Panc1 (cell line): ENCODE measurements around the gene NEU1. TPM values are rescaled to one million over a fixed set of nuclear protein-coding genes. Genes with fewer than 3 reads are reported as not detected.
"Not testable (repeated sequence)": the region's sequence is repeated elsewhere in the genome, so short reads cannot be mapped to it uniquely, and the experiment has no call there.

ENCODE experiments used
- ATAC-seq: fragments of 200-7000 bp; cut with Tn5 transposase; 2 replicates; pipeline ENCODE4 v1.9.1; 2020; ENCODE audit warnings: mild to moderate bottlenecking, moderate library complexity
- BruUV-seq: library from RNA; stranded (reverse); fragments of 400-500 nt; replicated peaks from 2 replicates; lab custom pipeline; 2021; lab: Mats Ljungman, UMichigan
- CTCF ChIA-PET: fragments of 300-600 bp; sonication (Branson Sonifier 250); formaldehyde crosslinking; loops from one replicate; lab custom pipeline; 2022; ENCODE audit warnings: antibody characterized with exemption; lab: Charles Lee
- POLR2A ChIA-PET: fragments of 300-600 bp; sonication (Branson Sonifier 250); formaldehyde crosslinking; loops from one replicate; lab custom pipeline; 2022; ENCODE audit warnings: antibody characterized with exemption; lab: Charles Lee
- DNase-seq: peaks from one replicate; pipeline ENCODE4 v3.0.0-alpha.2; 2010; ENCODE audit warnings: low read depth, low spot score
- H3K27ac ChIP-seq: 2 replicates; pipeline ENCODE4 v1.5.1; 2011; ENCODE audit warnings: mild to moderate bottlenecking, low read length, inconsistent platforms
- H3K27me3 ChIP-seq: fragments of 200-500 bp; sonication (Bioruptor generic); 2 replicates; pipeline ENCODE4 v1.6.0; 2014; ENCODE audit warnings: low read length, inconsistent platforms; ENCODE audit not compliant: control insufficient read depth, insufficient read depth
- H3K36me3 ChIP-seq: fragments of 200-500 bp; sonication (Bioruptor generic); 2 replicates; pipeline ENCODE4 v1.5.1; 2014; ENCODE audit warnings: inconsistent platforms, mild to moderate bottlenecking, low read length, moderate library complexity; ENCODE audit not compliant: control insufficient read depth, insufficient read depth
- H3K4me1 ChIP-seq: 2 replicates; pipeline ENCODE4 v1.5.1; 2011; ENCODE audit warnings: inconsistent platforms, mild to moderate bottlenecking, low read length, moderate library complexity; ENCODE audit not compliant: control insufficient read depth, insufficient read depth
- H3K4me3 ChIP-seq, 2 experiments: 2 replicates each; pipeline ENCODE4 v1.5.1; 2011 to 2012; ENCODE audit warnings: low read depth in 2 of 2, low read length in 2 of 2, mild to moderate bottlenecking in 2 of 2, inconsistent platforms in 1 of 2, moderate library complexity in 1 of 2
- H3K9me3 ChIP-seq: fragments of 200-500 bp; sonication (Bioruptor generic); 2 replicates; pipeline ENCODE4 v1.5.1; 2014; ENCODE audit warnings: low read depth, mild to moderate bottlenecking, inconsistent platforms, low read length, moderate library complexity; ENCODE audit not compliant: control insufficient read depth, insufficient read depth
- CTCF ChIP-seq: fragments of 450-650 bp; IDR thresholded peaks from 2 replicates; pipeline ENCODE4 v1.5.1; 2017; ENCODE audit warnings: mild to moderate bottlenecking
- POLR2AphosphoS5 ChIP-seq: IDR thresholded peaks from 2 replicates; pipeline ENCODE4 v1.6.1; 2012; ENCODE audit warnings: mild to moderate bottlenecking, low read depth, low read length, moderate library complexity
- SIN3A ChIP-seq: IDR thresholded peaks from 2 replicates; pipeline ENCODE4 v1.6.1; 2012; ENCODE audit warnings: low read depth, mild to moderate bottlenecking, low read length, moderate library complexity, borderline replicate concordance; ENCODE audit not compliant: insufficient read depth
- TCF7L2 ChIP-seq: IDR thresholded peaks from 2 replicates; pipeline ENCODE4 v1.6.1; 2011; ENCODE audit warnings: mild to moderate bottlenecking, low read depth, low read length, inconsistent platforms
- in situ Hi-C: cut with HindIII; loops from 2 replicates; pipeline ENCODE4 v1.10.0; 2016; ENCODE audit warnings: low sequenced_read_pairs, low pct_unique_long_range_greater_than_20kb
- intact Hi-C: fragments of 100-400 bp; cut with micrococcal nuclease; formaldehyde crosslinking; loops from one replicate; pipeline ENCODE4 v1.10.0; 2022; ENCODE audit not compliant: unreplicated experiment
- total RNA-seq: library from RNA; stranded (reverse); gene quantifications from one replicate; pipeline ENCODE4 v1.2.1, GENCODE V29; 2021; ENCODE audit not compliant: unreplicated experiment
- TF ChIP-seq, protein P1 (sequence below), 2 experiments: IDR thresholded peaks; 2 replicates each; pipeline ENCODE4 v1.6.1; 2011 to 2012; ENCODE audit warnings: low read depth in 2 of 2, control low read depth in 1 of 2, low read length in 1 of 2, mild to moderate bottlenecking in 1 of 2, moderate library complexity in 1 of 2; ENCODE audit not compliant: insufficient read depth in 1 of 2

Gene NEU1
- total RNA-seq, 1 experiment from 2014 or later = 111 TPM

DNA sequence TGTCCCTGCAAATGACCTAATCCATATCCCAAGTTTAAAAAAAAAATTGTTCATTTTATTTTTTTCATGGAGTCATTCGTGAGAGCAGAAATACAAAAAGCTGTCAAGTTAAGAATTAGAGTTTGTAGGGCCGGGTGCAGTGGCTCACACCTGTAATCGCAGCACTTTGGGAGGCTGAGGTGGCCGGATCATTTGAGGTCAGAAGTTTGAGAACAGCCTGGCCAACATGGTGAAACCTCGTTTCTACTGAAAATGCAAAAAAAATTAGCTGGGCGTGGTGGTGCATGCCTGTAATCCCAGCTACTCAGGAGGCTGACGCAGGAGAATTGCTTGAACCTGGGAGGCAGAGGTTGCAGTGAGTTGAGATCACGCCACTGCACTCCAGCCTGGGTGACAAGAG is 44.1 kb upstream of the NEU1 start:
- in situ Hi-C loops, intact Hi-C loops, DNase-seq, H3K27me3 ChIP-seq, H3K27ac ChIP-seq, CTCF ChIA-PET, H3K36me3 ChIP-seq, BruUV-seq, H3K4me3 ChIP-seq, ATAC-seq, H3K9me3 ChIP-seq: not testable (repeated sequence)
- peaks cover 10% of the 10 kb centered on the region for H3K4me1 ChIP-seq
- POLR2A ChIA-PET = interaction anchor here (0.5 kb wide), 1 partner anchor 228 kb away, joined by 9 read pairs; no protein-coding TSS in a partner anchor

DNA sequence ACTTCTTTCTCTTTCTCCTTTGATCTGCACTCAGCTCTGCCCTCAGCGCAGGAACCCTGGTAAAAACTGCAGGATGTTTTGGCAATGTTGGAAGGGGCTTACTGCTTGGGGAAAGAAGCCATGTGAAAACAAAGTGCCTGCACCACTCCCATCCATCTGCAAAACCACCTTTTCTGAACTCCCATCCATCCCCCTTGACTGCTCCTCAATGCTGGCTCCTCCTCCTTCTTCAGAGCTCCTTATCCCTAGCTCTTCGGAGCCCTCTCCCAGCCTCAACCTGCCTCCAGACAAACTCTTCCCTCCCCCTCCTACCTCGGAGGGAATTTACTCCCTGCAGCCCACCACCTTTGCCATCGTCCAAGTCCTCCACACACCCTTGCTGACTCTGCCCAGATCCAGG is 43.5 kb upstream of the NEU1 start:
- no peaks in the 10 kb centered on the region for H3K36me3 ChIP-seq
- no peaks in the 10 kb centered on the region for H3K9me3 ChIP-seq
- in situ Hi-C loops = no loop called here
- no peak overlapping the region for H3K27ac ChIP-seq
- no peak overlapping the region for H3K4me3 ChIP-seq
- BruUV-seq = no TSS peak
- intact Hi-C loops = no loop called here
- DNase-seq = no peak
- H3K27me3 ChIP-seq = no peaks in the 10 kb centered on the region
- POLR2A ChIA-PET = interaction anchor here (0.5 kb wide), 1 partner anchor 229 kb away, joined by 9 read pairs; no protein-coding TSS in a partner anchor
- peaks cover 10% of the 10 kb centered on the region for H3K4me1 ChIP-seq
- ATAC-seq = no peak
- CTCF ChIA-PET = interaction anchor here (0.6 kb wide), 1 partner anchor 11 kb away, joined by 4 read pairs; no protein-coding TSS in a partner anchor
- TF ChIP-seq CTCF (no peak), SIN3A (no peak), POLR2AphosphoS5 (no peak), TCF7L2 (no peak)
- TF ChIP-seq, protein P1, sequence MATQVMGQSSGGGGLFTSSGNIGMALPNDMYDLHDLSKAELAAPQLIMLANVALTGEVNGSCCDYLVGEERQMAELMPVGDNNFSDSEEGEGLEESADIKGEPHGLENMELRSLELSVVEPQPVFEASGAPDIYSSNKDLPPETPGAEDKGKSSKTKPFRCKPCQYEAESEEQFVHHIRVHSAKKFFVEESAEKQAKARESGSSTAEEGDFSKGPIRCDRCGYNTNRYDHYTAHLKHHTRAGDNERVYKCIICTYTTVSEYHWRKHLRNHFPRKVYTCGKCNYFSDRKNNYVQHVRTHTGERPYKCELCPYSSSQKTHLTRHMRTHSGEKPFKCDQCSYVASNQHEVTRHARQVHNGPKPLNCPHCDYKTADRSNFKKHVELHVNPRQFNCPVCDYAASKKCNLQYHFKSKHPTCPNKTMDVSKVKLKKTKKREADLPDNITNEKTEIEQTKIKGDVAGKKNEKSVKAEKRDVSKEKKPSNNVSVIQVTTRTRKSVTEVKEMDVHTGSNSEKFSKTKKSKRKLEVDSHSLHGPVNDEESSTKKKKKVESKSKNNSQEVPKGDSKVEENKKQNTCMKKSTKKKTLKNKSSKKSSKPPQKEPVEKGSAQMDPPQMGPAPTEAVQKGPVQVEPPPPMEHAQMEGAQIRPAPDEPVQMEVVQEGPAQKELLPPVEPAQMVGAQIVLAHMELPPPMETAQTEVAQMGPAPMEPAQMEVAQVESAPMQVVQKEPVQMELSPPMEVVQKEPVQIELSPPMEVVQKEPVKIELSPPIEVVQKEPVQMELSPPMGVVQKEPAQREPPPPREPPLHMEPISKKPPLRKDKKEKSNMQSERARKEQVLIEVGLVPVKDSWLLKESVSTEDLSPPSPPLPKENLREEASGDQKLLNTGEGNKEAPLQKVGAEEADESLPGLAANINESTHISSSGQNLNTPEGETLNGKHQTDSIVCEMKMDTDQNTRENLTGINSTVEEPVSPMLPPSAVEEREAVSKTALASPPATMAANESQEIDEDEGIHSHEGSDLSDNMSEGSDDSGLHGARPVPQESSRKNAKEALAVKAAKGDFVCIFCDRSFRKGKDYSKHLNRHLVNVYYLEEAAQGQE (IDR thresholded peaks at IDR 0.05; ENCODE audit: insufficient read depth in 1 of 2, low read depth in 2 of 2, low read length in 1 of 2) = no peak

- no TSS peak for BruUV-seq
- intact Hi-C loops (no loop called here), in situ Hi-C loops (no loop called here)
- ChIA-PET POLR2A (no interaction called here), CTCF (no interaction called here)
- H3K27ac ChIP-seq = no peak overlapping the region
- no peak for ATAC-seq
- no peaks in the 10 kb centered on the region for H3K36me3 ChIP-seq
- no peak for DNase-seq
- H3K27me3 ChIP-seq = no peaks in the 10 kb centered on the region
- TF ChIP-seq TCF7L2 (no peak), SIN3A (no peak), CTCF (no peak), POLR2AphosphoS5 (no peak)
- TF ChIP-seq, protein P1 (IDR thresholded peaks at IDR 0.05; ENCODE audit: insufficient read depth in 1 of 2, low read depth in 2 of 2, low read length in 1 of 2) = no peak
- H3K4me1 ChIP-seq = peaks cover 13% of the 10 kb centered on the region
- no peaks in the 10 kb centered on the region for H3K9me3 ChIP-seq
- H3K4me3 ChIP-seq = no peak overlapping the region
Measured at GRCh38 chr6:31905041-31905440, 42.4 kb upstream of the NEU1 start.
